HL-60 (cell line): Measurements from ENCODE around the gene BDH1.

ENCODE experiments used
- GABPA ChIP-seq: IDR thresholded peaks from 2 replicates; pipeline ENCODE4 v1.6.1; 2012; ENCODE audit warnings: low read depth
- POLR2AphosphoS5 ChIP-seq: IDR thresholded peaks from 2 replicates; pipeline ENCODE4 v1.6.1; 2012; ENCODE audit warnings: low read depth
- SPI1 ChIP-seq: IDR thresholded peaks from 2 replicates; pipeline ENCODE4 v1.6.1; 2012; ENCODE audit warnings: low read depth, mild to moderate bottlenecking, borderline replicate concordance
- TF ChIP-seq, protein P1 (sequence below): IDR thresholded peaks from one replicate; pipeline ENCODE4 v1.5.1; 2011; ENCODE audit warnings: low read length, control low read depth, inconsistent platforms; ENCODE audit not compliant: insufficient read depth
- TF ChIP-seq, protein P2 (sequence below): IDR thresholded peaks from 2 replicates; pipeline ENCODE4 v1.6.1; 2012; ENCODE audit warnings: low read depth; ENCODE audit not compliant: insufficient replicate concordance

DNA sequence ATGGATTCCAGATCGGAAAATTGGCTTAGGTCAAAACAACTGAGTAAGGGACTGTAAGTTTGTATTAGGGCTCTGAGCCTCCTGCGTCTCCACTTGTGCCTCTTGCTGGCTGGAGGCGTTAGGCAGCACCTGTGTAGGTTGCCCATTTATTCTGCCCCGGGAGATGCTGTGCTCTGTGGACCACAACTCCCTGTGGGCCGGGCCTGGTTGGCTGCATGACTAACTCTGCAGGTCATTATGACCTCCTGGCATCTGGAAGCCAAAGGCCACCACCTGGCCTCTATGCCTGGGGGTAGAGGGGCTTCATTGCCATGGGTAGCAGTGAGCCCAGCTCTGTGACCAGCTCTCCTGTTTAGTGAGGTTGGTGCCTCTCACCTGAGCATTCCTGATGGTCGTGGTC is 36.0 kb upstream of the BDH1 start:
- TF ChIP-seq, protein P1, sequence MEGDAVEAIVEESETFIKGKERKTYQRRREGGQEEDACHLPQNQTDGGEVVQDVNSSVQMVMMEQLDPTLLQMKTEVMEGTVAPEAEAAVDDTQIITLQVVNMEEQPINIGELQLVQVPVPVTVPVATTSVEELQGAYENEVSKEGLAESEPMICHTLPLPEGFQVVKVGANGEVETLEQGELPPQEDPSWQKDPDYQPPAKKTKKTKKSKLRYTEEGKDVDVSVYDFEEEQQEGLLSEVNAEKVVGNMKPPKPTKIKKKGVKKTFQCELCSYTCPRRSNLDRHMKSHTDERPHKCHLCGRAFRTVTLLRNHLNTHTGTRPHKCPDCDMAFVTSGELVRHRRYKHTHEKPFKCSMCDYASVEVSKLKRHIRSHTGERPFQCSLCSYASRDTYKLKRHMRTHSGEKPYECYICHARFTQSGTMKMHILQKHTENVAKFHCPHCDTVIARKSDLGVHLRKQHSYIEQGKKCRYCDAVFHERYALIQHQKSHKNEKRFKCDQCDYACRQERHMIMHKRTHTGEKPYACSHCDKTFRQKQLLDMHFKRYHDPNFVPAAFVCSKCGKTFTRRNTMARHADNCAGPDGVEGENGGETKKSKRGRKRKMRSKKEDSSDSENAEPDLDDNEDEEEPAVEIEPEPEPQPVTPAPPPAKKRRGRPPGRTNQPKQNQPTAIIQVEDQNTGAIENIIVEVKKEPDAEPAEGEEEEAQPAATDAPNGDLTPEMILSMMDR: no peak
- TF ChIP-seq GABPA (no peak), POLR2AphosphoS5 (no peak), SPI1 (no peak)
- TF ChIP-seq, protein P2, sequence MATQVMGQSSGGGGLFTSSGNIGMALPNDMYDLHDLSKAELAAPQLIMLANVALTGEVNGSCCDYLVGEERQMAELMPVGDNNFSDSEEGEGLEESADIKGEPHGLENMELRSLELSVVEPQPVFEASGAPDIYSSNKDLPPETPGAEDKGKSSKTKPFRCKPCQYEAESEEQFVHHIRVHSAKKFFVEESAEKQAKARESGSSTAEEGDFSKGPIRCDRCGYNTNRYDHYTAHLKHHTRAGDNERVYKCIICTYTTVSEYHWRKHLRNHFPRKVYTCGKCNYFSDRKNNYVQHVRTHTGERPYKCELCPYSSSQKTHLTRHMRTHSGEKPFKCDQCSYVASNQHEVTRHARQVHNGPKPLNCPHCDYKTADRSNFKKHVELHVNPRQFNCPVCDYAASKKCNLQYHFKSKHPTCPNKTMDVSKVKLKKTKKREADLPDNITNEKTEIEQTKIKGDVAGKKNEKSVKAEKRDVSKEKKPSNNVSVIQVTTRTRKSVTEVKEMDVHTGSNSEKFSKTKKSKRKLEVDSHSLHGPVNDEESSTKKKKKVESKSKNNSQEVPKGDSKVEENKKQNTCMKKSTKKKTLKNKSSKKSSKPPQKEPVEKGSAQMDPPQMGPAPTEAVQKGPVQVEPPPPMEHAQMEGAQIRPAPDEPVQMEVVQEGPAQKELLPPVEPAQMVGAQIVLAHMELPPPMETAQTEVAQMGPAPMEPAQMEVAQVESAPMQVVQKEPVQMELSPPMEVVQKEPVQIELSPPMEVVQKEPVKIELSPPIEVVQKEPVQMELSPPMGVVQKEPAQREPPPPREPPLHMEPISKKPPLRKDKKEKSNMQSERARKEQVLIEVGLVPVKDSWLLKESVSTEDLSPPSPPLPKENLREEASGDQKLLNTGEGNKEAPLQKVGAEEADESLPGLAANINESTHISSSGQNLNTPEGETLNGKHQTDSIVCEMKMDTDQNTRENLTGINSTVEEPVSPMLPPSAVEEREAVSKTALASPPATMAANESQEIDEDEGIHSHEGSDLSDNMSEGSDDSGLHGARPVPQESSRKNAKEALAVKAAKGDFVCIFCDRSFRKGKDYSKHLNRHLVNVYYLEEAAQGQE: no peak
